Measurements from ENCODE around the gene ASXL2. TPM values are rescaled to one million over a fixed set of nuclear protein-coding genes. Genes with fewer than 3 reads are reported as not detected.

The ASXL2 gene
- total RNA-seq, 1 donor from 2014 or later, result 25.8 TPM

- Mint-ChIP-seq H3K27ac (ENCODE audit: unreplicated experiment) (no peak overlapping the region), H3K4me3 (ENCODE audit: unreplicated experiment) (no peak overlapping the region), H3K9me3 (ENCODE audit: unreplicated experiment) (no peaks in the 10 kb centered on the region), H3K36me3 (ENCODE audit: low read depth, unreplicated experiment) (peaks cover 4% of the 10 kb centered on the region), H3K27me3 (ENCODE audit: low read depth, unreplicated experiment) (no peaks in the 10 kb centered on the region), H3K4me1 (ENCODE audit: low read depth, unreplicated experiment) (no peaks in the 10 kb centered on the region)
- FAIRE-seq (no peak), DNase-seq (ENCODE audit: low read depth) (no peak)
- H3K9ac ChIP-seq (ENCODE audit: low read length), result no peak overlapping the region
- H3K4me1 ChIP-seq (ENCODE audit: insufficient read depth, low read length), result no peaks in the 10 kb centered on the region
- H4K20me1 ChIP-seq (ENCODE audit: insufficient read depth, low read length), result peaks cover 48% of the 10 kb centered on the region
- H3K27ac ChIP-seq (ENCODE audit: low read depth, low read length), result no peak overlapping the region
- no peak overlapping the region for H2AFZ ChIP-seq (ENCODE audit: low read depth, low read length)
- no peak overlapping the region for H3K4me3 ChIP-seq (ENCODE audit: insufficient read depth, low read depth, low read length)
- H3K36me3 ChIP-seq (ENCODE audit: insufficient read depth, low read length), result no peaks in the 10 kb centered on the region
- TF ChIP-seq EZH2 (IDR thresholded peaks at IDR 0.05; ENCODE audit: insufficient read depth, low read length) (no peak), CTCF (IDR thresholded peaks at IDR 0.05; ENCODE audit: insufficient read depth, low read depth, low read length) (no peak)
- no peaks in the 10 kb centered on the region for H3K9me3 ChIP-seq (ENCODE audit: insufficient read depth, low read depth, low read length)
- H3K79me2 ChIP-seq (ENCODE audit: insufficient read depth, low read length), result peaks cover 6% of the 10 kb centered on the region
- no peaks in the 10 kb centered on the region for H3K27me3 ChIP-seq (ENCODE audit: insufficient read depth, low read length)
- no peak overlapping the region for H3K4me2 ChIP-seq (ENCODE audit: low read length)
Observed at GRCh38 chr2:25824216-25824615, 54.1 kb downstream of the ASXL2 start.

- peak; percentile 10 for DNase-seq (ENCODE audit: low read depth)
- H3K36me3 Mint-ChIP-seq (ENCODE audit: low read depth, unreplicated experiment), result peaks cover 6% of the 10 kb centered on the region
- no peaks in the 10 kb centered on the region for H3K36me3 ChIP-seq (ENCODE audit: insufficient read depth, low read length)
- FAIRE-seq, result peak; percentile 29
- peak overlapping the region; percentile 45 for H3K4me2 ChIP-seq (ENCODE audit: low read length)
- peak overlapping the region; percentile 20 for H3K27ac Mint-ChIP-seq (ENCODE audit: unreplicated experiment)
- H3K4me3 Mint-ChIP-seq (ENCODE audit: unreplicated experiment), result peak overlapping the region; percentile 0
- H3K27ac ChIP-seq (ENCODE audit: low read depth, low read length), result no peak overlapping the region
- no peaks in the 10 kb centered on the region for H3K9me3 Mint-ChIP-seq (ENCODE audit: unreplicated experiment)
- H3K9ac ChIP-seq (ENCODE audit: low read length), result no peak overlapping the region
- no peaks in the 10 kb centered on the region for H3K4me1 Mint-ChIP-seq (ENCODE audit: low read depth, unreplicated experiment)
- TF ChIP-seq EZH2 (IDR thresholded peaks at IDR 0.05; ENCODE audit: insufficient read depth, low read length) (no peak), CTCF (IDR thresholded peaks at IDR 0.05; ENCODE audit: insufficient read depth, low read depth, low read length) (no peak)
- H3K27me3 ChIP-seq (ENCODE audit: insufficient read depth, low read length), result no peaks in the 10 kb centered on the region
- no peaks in the 10 kb centered on the region for H3K9me3 ChIP-seq (ENCODE audit: insufficient read depth, low read depth, low read length)
- peaks cover 51% of the 10 kb centered on the region for H4K20me1 ChIP-seq (ENCODE audit: insufficient read depth, low read length)
- no peak overlapping the region for H3K4me3 ChIP-seq (ENCODE audit: insufficient read depth, low read depth, low read length)
- no peaks in the 10 kb centered on the region for H3K27me3 Mint-ChIP-seq (ENCODE audit: low read depth, unreplicated experiment)
- peak overlapping the region; percentile 31 for H2AFZ ChIP-seq (ENCODE audit: low read depth, low read length)
- peaks cover 6% of the 10 kb centered on the region for H3K79me2 ChIP-seq (ENCODE audit: insufficient read depth, low read length)
- H3K4me1 ChIP-seq (ENCODE audit: insufficient read depth, low read length), result no peaks in the 10 kb centered on the region
Observed at GRCh38 chr2:25822190-25823117, 55.8 kb downstream of the ASXL2 start.

Data from astrocyte (in vitro differentiated cells and primary cell).